Measurements from ENCODE around the gene PHF21A. TPM values are rescaled to one million over a fixed set of nuclear protein-coding genes. Genes with fewer than 3 reads are reported as not detected.
A peak's percentile ranks its signal among the peaks of the same experiment; 100 is the strongest.

The PHF21A gene
- polyA plus RNA-seq, 1 donor (not counting 4 experiments of a cell fraction or from before 2014, with no cell fraction given) = 16.1 TPM

GRCh38 chr11:46069595-46069994 is 51.7 kb downstream of the PHF21A start:
- H3K79me2 ChIP-seq (ENCODE audit: control insufficient read depth, insufficient read depth, low read length) = no peaks in the 10 kb centered on the region
- no peaks in the 10 kb centered on the region for H4K20me1 ChIP-seq (ENCODE audit: control insufficient read depth, extremely low read depth, insufficient read depth, low read length)
- no peaks in the 10 kb centered on the region for H3K36me3 ChIP-seq (ENCODE audit: control insufficient read depth in 2 of 2, extremely low read depth in 1 of 2, insufficient read depth in 2 of 2, low read length in 2 of 2)
- TF ChIP-seq CTCF (optimal IDR thresholded peaks at IDR 0.05 in 1 of 3, IDR thresholded peaks at IDR 0.05 in 1 of 3, conservative IDR thresholded peaks at IDR 0.05 in 1 of 3; ENCODE audit: extremely low read depth in 1 of 3, insufficient read depth in 2 of 3, low read length in 3 of 3) (no peak), EZH2 (IDR thresholded peaks at IDR 0.05; ENCODE audit: low read length) (no peak)
- H3K27ac ChIP-seq (ENCODE audit: control insufficient read depth, insufficient read depth, low read length) = no peak overlapping the region
- H3K9me3 ChIP-seq (ENCODE audit: control insufficient read depth, low read depth, low read length) = no peaks in the 10 kb centered on the region
- dilution Hi-C loops (cut with MboI; ENCODE audit: extremely low pct_ligation_motif_present, low sequenced_read_pairs) = no loop called here
- no peak overlapping the region for H3K4me2 ChIP-seq (ENCODE audit: control insufficient read depth, extremely low read depth, insufficient read depth, low read depth, low read length)
- H3K4me3 ChIP-seq (ENCODE audit: control insufficient read depth in 2 of 3, extremely low read depth in 1 of 3, insufficient read depth in 2 of 3, low read depth in 1 of 3, low read length in 3 of 3) = no peak overlapping the region
- H3K9me1 ChIP-seq (ENCODE audit: control insufficient read depth, extremely low read depth, insufficient read depth, low read length) = no peaks in the 10 kb centered on the region
- peaks cover 27% of the 10 kb centered on the region for H3K4me1 ChIP-seq (ENCODE audit: control insufficient read depth, extremely low read depth, insufficient read depth, low read length)
- FAIRE-seq = no peak
- no peak overlapping the region for H2AFZ ChIP-seq (ENCODE audit: control insufficient read depth, low read length)
- DNase-seq (ENCODE audit: low read depth, low spot score) = no peak
- H3K9ac ChIP-seq (ENCODE audit: control insufficient read depth, extremely low read depth, insufficient read depth, low read length) = no peak overlapping the region
- H3K27me3 ChIP-seq (ENCODE audit: control insufficient read depth, extremely low read depth, insufficient read depth, low read length) = no peaks in the 10 kb centered on the region

GRCh38 chr11:46066335-46066734 is 54.9 kb downstream of the PHF21A start:
- H4K20me1 ChIP-seq (ENCODE audit: control insufficient read depth, extremely low read depth, insufficient read depth, low read length) = no peaks in the 10 kb centered on the region
- TF ChIP-seq CTCF (optimal IDR thresholded peaks at IDR 0.05 in 1 of 3, IDR thresholded peaks at IDR 0.05 in 1 of 3, conservative IDR thresholded peaks at IDR 0.05 in 1 of 3; ENCODE audit: extremely low read depth in 1 of 3, insufficient read depth in 2 of 3, low read length in 3 of 3) (no peak), EZH2 (IDR thresholded peaks at IDR 0.05; ENCODE audit: low read length) (no peak)
- H3K4me1 ChIP-seq (ENCODE audit: control insufficient read depth, extremely low read depth, insufficient read depth, low read length) = peaks cover 45% of the 10 kb centered on the region
- dilution Hi-C loops (cut with MboI; ENCODE audit: extremely low pct_ligation_motif_present, low sequenced_read_pairs) = no loop called here
- peak overlapping the region; percentile 77 for H3K27ac ChIP-seq (ENCODE audit: control insufficient read depth, insufficient read depth, low read length)
- no peaks in the 10 kb centered on the region for H3K36me3 ChIP-seq (ENCODE audit: control insufficient read depth in 2 of 2, extremely low read depth in 1 of 2, insufficient read depth in 2 of 2, low read length in 2 of 2)
- no peaks in the 10 kb centered on the region for H3K79me2 ChIP-seq (ENCODE audit: control insufficient read depth, insufficient read depth, low read length)
- no peak overlapping the region for H2AFZ ChIP-seq (ENCODE audit: control insufficient read depth, low read length)
- H3K4me2 ChIP-seq (ENCODE audit: control insufficient read depth, extremely low read depth, insufficient read depth, low read depth, low read length) = peak overlapping the region; percentile 49
- DNase-seq (ENCODE audit: low read depth, low spot score) (peak; percentile 32), FAIRE-seq (peak; percentile 63)
- no peak overlapping the region for H3K4me3 ChIP-seq (ENCODE audit: control insufficient read depth in 2 of 3, extremely low read depth in 1 of 3, insufficient read depth in 2 of 3, low read depth in 1 of 3, low read length in 3 of 3)
- no peaks in the 10 kb centered on the region for H3K27me3 ChIP-seq (ENCODE audit: control insufficient read depth, extremely low read depth, insufficient read depth, low read length)
- H3K9me3 ChIP-seq (ENCODE audit: control insufficient read depth, low read depth, low read length) = no peaks in the 10 kb centered on the region
- no peaks in the 10 kb centered on the region for H3K9me1 ChIP-seq (ENCODE audit: control insufficient read depth, extremely low read depth, insufficient read depth, low read length)
- peak overlapping the region; percentile 22 for H3K9ac ChIP-seq (ENCODE audit: control insufficient read depth, extremely low read depth, insufficient read depth, low read length)

Data from keratinocyte (primary cell).